ENCODE results near the gene EDARADD.

- TF ChIP-seq CTCF (IDR thresholded peaks at IDR 0.05) (no peak), POLR2A (IDR thresholded peaks at IDR 0.05) (no peak)
Observed at GRCh38 chr1:236438614-236439013, 44.5 kb downstream of the EDARADD start.
